ENCODE measurements around the gene NOX4. TPM values are rescaled to one million over a fixed set of nuclear protein-coding genes. Genes with fewer than 3 reads are reported as not detected.
A peak's percentile ranks its signal among the peaks of the same experiment; 100 is the strongest.

Gene NOX4
- total and polyA plus RNA-seq, 2 of the 8 experiments (the other 6 are each of a cell fraction or from before 2014, with no cell fraction given), result 2.0 to 2.3 TPM

DNA sequence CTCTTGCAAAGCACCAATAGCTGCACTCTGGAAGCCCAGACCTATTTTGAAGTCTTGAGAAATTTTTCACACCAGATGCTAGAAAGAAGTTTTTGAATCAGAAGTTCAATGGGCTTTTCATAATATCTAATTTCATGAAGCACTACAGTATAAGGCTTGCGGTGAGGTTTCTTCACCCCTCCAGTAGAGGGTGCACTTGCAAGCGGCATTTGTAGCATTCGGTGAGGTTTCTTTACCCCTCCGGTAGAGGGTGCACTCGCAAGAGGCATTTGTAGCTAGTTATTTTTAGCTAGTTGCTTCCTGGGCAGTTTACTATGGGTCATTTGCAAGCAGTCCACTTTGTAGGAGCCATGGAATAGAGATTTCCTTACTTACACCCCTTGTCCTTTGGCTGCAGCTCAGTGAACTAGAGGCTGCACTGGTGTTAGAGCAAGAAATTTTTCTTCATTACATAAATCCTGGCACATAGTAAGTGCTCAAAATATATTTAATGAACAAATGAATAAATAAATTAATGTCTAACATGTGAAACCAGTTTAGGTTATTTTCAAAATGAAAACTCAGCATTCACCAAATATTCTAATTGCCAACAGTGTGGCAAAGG is 7.8 kb upstream of the NOX4 start:
- H2BK120ac ChIP-seq (replicated peaks; ENCODE audit: low read depth, low read length), result no peak overlapping the region
- no peak overlapping the region for H3K14ac ChIP-seq (ENCODE audit: insufficient read length)
- H3K4me1 ChIP-seq (replicated peaks in 1 of 4; ENCODE audit: control insufficient read depth in 3 of 4, insufficient read depth in 4 of 4, low read length in 3 of 4), result peaks cover 0 to 15% (median 4%) of the 10 kb centered on the region in 4 experiments; a peak in 5 of 7 replicates
- H3K18ac ChIP-seq (ENCODE audit: extremely low read depth, low read length), result no peak overlapping the region
- H2AK5ac ChIP-seq (ENCODE audit: low read depth, low read length), result no peak overlapping the region
- H2BK12ac ChIP-seq (ENCODE audit: low read depth, low read length), result no peak overlapping the region
- no peak overlapping the region for H3K4ac ChIP-seq (replicated peaks; ENCODE audit: insufficient read length, low read depth, low read length)
- no peak overlapping the region for H4K8ac ChIP-seq (ENCODE audit: extremely low read depth, insufficient read depth, low read length)
- H3K9ac ChIP-seq (replicated peaks in 1 of 4; ENCODE audit: extremely low read depth in 1 of 4, low read depth in 3 of 4, low read length in 3 of 4), result no peak overlapping the region
- no peak overlapping the region for H4K91ac ChIP-seq (replicated peaks; ENCODE audit: insufficient read length, low read length)
- H3K79me2 ChIP-seq (ENCODE audit: control insufficient read depth in 1 of 2, insufficient read depth in 2 of 2, low read length in 2 of 2), result no peaks in the 10 kb centered on the region
- H4K20me1 ChIP-seq (replicated peaks in 1 of 2; ENCODE audit: control insufficient read depth in 1 of 2, insufficient read depth in 2 of 2, low read length in 2 of 2), result no peaks in the 10 kb centered on the region
- no peak overlapping the region for H2AFZ ChIP-seq (ENCODE audit: low read length)
- ChIA-PET CTCF (ENCODE audit: partially characterized antibody) (interaction anchor here (0.6 to 2.3 kb wide), 16 partner anchors 8 to 732 kb away, joined by 3 to 9 read pairs (median 3); partner anchors contain the start of gene NOX4), POLR2A (ENCODE audit: partially characterized antibody) (no interaction called here)
- no peaks in the 10 kb centered on the region for H3K79me1 ChIP-seq (ENCODE audit: low read depth, low read length)
- FAIRE-seq (peak; percentile 45), DNase-seq (ENCODE audit: low read depth in 1 of 2, low spot score in 2 of 2) (no peak)
- H3K4me2 ChIP-seq (ENCODE audit: insufficient read depth in 1 of 2, low read depth in 2 of 2, low read length in 2 of 2), result no peak overlapping the region
- H3K27me3 ChIP-seq (replicated peaks in 1 of 4; ENCODE audit: control insufficient read depth in 3 of 4, extremely low read depth in 1 of 4, insufficient read depth in 3 of 4, low read length in 3 of 4), result no peaks in the 10 kb centered on the region
- H3K9me3 ChIP-seq (ENCODE audit: insufficient read depth in 2 of 2, low read depth in 1 of 2, low read length in 1 of 2), result no peaks in the 10 kb centered on the region
- no peak overlapping the region for H3K23ac ChIP-seq (ENCODE audit: insufficient read length)
- H2BK5ac ChIP-seq (ENCODE audit: low read depth, low read length), result no peak overlapping the region
- WGBS, 2 experiments (ENCODE audit: extremely low coverage in 1 of 2, insufficient coverage in 1 of 2, insufficient read length in 1 of 2, insufficient replicate concordance in 2 of 2, low coverage in 1 of 2, low lambda C conversion rate in 2 of 2, missing lambda C conversion rate in 1 of 2), result 92% methylated on average over 5 of the region's 5 CpGs; no CpG with 5 or more reads in 1 of the 2 experiments
- H2BK15ac ChIP-seq (ENCODE audit: low read length), result no peak overlapping the region
- H3K27ac ChIP-seq (ENCODE audit: low read depth, low read length), result no peak overlapping the region
- no peak overlapping the region for H3K4me3 ChIP-seq (ENCODE audit: extremely low read depth in 1 of 4, insufficient read depth in 2 of 4, low read depth in 3 of 4, low read length in 4 of 4)
- no peak overlapping the region for H4K5ac ChIP-seq (ENCODE audit: insufficient read length, low read depth, low read length)
- H3K23me2 ChIP-seq (ENCODE audit: low read depth, low read length), result no peaks in the 10 kb centered on the region
- H3K36me3 ChIP-seq (ENCODE audit: control insufficient read depth in 2 of 4, insufficient read depth in 4 of 4, low read length in 3 of 4), result no peaks in the 10 kb centered on the region
- no peak overlapping the region for H2BK20ac ChIP-seq (ENCODE audit: low read length)
- H3K56ac ChIP-seq (replicated peaks; ENCODE audit: insufficient read length, low read depth, low read length), result no peak overlapping the region
- TF ChIP-seq BRCA1 (IDR thresholded peaks at IDR 0.05; ENCODE audit: low read depth, low read length), result no peak
- TF ChIP-seq KDM1A (IDR thresholded peaks at IDR 0.05; ENCODE audit: borderline replicate concordance, low read length), result peak; percentile 31; the same call in 1 of the 2 replicates
- peak; percentile 39 to 56 for TF ChIP-seq RAD21 (IDR thresholded peaks at IDR 0.05 in 1 of 2, conservative IDR thresholded peaks at IDR 0.05 in 1 of 2; ENCODE audit: low read depth in 2 of 2, low read length in 2 of 2)
- peak; percentile 77; the same call in 1 of the 2 replicates for TF ChIP-seq FOSL1 (IDR thresholded peaks at IDR 0.05; ENCODE audit: insufficient read depth, low read depth, low read length)
- TF ChIP-seq, protein P1, sequence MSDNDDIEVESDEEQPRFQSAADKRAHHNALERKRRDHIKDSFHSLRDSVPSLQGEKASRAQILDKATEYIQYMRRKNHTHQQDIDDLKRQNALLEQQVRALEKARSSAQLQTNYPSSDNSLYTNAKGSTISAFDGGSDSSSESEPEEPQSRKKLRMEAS (IDR thresholded peaks at IDR 0.05), result no peak
- no peak for TF ChIP-seq JUN (IDR thresholded peaks at IDR 0.05; ENCODE audit: low read depth, low read length)

Measured in H1 (cell line).